GM18861 (cell line): ENCODE results near the gene COMMD9.
A peak's percentile ranks its signal among the peaks of the same experiment; 100 is the strongest.
"Not testable (repeated sequence)": the region's sequence is repeated elsewhere in the genome, so short reads cannot be mapped to it uniquely, and the experiment has no call there.

Source experiments
- ATAC-seq: cut with Tn5 transposase; IDR thresholded peaks from one replicate; pipeline ENCODE4 v1.9.1; 2021; ENCODE audit not compliant: unreplicated experiment

The COMMD9 gene

DNA sequence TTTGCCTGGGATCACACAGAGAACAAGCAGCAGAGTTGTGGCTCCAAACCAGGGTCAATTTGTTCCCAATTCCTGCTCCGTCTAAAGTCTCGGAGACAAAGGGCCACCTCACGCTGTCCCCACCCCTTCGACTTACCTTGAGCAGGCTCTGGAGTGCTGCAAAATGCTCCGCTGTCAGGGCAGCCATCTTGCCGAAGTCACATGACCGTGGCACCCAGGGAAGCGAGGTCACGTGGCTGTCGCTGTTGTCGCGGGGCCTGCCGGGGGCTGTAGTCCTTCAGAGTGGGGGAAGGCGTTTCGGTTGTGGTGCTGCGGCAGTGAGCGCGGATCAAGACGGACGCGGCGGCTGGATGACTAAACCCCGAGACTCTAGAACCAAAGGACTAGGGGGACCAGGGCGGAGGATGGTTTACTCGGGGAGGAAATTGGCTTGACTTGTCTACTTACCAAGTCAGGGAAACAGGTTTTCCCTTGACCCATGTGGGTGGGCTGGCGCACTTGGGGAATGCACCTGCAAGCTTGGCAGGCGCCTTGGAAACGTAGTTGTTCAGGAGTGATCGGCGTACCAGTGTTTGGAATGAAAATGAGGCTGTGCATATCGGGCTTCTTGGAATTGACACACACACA, at the start of gene COMMD9:
TSS of gene COMMD9 (minus strand) at position 199 of the 627 bp plus-strand sequence. CDS start at position 187, 12 bp downstream.
- peak; percentile 96 for ATAC-seq

- peak; percentile 51 for ATAC-seq
These were observed 44.7 kb upstream of the COMMD9 start for GRCh38 chr11:36333897-36334296.

DNA sequence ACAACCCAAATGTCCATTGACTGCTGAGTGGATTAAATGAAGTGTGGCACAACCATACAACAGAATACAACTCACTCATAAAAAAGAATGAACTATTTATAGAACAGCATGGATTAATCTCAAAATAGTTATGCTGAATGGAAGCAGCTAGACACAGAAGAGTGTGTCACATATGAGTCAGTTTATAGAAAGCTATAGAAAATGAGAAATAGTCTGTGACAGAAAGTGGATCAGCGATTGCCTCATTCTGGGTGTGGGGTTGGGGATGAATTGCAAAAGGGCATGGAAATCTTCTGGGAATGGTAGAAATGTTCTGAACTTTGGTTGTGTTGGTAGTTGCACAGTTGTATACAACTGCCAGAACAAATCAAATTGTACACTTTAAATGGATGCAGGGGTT, 44.2 kb upstream of the COMMD9 start:
- no peak for ATAC-seq

DNA sequence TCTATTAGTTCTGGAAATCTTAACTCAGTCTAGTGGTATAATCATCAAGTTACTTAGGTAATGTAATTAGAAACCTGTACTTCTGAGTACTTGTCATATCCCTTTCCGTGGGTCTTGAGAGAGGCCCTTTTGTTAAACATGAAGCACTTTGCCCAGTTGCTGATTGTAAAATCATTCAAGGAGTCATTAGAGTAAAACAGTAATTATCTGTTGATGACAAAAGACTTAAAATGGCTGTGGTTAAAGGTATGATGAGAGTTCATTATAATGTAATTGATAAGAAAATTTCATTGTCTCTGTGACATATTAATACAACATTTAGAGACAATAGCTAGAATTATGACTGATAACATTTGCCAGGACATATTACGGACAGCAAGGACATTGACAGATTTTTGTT, 41.2 kb upstream of the COMMD9 start:
- no peak for ATAC-seq

DNA sequence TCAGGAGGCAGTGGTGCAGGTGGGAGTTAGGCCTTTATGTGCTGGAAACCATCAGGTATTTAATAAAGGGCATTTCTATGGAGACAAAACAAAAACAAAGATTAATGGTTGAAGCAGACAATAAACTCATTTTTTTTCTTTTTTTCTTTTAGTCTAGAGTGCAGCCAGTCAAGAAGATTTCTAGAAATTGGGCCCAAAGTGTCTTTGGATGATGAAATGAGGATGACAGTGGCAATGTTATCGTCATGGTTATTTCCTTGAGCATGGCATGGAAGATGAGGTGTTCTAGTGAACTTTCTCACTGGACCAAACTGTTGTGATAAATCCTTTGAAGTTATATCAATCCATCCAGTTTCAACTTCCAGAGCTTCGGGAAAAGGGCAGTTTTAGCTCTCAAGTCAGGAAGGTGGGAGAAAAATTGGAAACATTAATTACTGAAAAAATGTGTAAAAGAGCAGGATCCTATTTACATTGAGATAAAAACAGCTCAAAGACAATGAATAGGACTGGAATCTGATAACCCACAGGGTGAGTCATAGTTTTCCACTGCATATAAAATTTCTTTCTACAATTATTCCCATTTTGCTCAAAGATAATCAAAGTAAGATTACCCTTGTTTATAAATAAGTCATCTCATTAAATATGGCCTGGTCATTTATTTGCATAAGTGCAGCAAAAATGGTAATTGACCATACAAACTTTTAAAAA, 39.9 kb upstream of the COMMD9 start:
- no peak for ATAC-seq

- peak; percentile 77 for ATAC-seq
These were observed 37.5 kb upstream of the COMMD9 start for GRCh38 chr11:36326524-36327419.

GRCh38 chr11:36325403-36325802, 36.2 kb upstream of the COMMD9 start:
- not testable (repeated sequence) for ATAC-seq

DNA sequence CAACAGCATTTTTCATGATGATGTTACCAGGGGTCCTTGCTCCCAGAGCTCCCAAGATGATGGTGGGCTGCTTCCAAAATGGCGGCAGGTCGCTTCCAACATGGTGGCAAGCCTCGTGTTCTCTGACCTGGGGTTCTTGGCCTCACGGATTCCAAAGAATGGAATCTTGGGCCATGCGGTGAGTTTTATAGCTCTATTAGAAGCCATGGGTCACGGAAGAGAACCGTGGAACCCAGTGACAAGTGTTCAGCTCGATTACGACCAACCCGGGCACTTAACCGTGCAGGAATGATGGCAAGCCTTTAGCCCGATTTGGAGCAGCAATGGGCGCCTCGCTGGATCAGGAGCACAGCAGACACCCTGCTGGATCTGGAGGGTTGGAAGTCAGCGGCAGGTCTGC, 35.7 kb upstream of the COMMD9 start:
- ATAC-seq: not testable (repeated sequence)

DNA sequence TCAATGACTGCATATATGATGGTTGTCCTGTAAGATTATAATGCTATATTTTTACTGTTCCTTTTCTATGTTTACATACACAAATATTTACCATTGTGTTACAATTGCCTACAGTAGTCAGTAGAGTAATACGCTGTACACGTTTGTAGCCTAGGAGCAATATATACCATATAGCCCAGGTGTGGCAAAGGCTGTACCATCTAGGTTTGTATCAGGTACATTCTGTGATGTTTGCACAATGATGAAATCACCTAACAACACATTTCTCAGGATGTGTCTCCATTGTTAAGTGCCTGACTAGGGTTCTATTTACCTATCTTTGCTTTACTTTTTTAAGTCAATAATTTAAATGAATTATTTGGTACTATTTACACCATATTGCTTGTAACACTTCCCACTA, 28.8 kb upstream of the COMMD9 start:
- no peak for ATAC-seq

GRCh38 chr11:36316049-36316448, 26.8 kb upstream of the COMMD9 start:
- ATAC-seq: no peak

DNA sequence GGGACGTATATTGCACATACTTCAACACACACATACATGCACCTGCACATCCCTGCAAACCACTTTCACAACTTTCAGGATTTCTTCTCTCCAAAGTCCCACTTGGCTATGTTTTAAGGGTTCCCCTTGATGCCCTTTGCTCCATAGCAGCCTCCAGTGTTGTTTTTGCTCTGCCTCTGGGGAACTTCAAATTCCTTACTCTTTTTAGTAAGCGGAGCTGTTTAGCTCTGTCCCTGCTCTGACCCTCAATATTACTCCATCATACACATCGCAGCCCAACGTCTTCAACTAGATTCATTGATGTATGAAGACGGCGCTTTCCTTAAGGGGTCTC, 25.2 kb upstream of the COMMD9 start:
- no peak for ATAC-seq

GRCh38 chr11:36313750-36314433, 24.7 kb upstream of the COMMD9 start:
- peak; percentile 79 for ATAC-seq

DNA sequence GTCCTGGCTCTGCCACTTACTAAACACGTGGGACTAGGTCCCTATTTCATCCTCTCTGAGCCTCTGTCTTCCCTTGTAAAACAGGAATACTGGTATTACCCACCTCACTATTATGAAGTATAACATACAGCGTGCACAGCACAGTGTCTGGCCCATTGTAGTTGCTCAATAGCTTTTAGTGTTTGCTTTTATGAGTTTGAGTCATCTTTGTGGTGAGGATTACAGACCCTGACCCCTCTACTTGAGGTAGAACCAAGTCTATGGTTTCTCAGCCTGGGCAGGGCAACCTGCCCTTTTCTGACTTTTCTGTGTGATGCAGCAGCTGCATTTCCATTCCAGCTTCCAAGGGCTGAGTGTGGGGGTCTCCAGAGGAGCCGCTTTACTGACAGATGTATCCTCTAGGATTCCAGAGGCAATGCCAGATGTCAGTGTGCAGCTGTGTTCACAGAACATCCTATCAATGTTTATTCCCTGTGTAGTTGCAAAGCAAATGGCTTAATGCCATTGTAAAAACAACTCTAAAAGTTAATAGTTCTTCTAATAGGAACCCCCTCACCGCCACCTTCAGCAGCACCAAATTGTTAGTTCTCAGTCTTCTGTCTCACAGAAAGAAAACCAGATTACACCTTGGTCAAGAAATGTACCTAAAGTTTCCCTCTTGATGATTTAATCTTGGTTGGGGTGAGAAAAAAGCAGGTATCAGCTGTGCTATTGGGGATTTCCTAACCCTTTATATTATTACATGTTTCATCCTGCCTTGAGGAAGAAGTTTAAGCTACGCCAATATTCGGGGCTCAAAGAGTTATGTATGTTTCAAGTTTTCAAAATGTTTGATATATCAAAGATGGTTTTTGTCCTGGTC, 23.6 kb upstream of the COMMD9 start:
- no peak for ATAC-seq

GRCh38 chr11:36311926-36312595, 22.8 kb upstream of the COMMD9 start:
- no peak for ATAC-seq

GRCh38 chr11:36309779-36310178, 20.6 kb upstream of the COMMD9 start:
- no peak for ATAC-seq

- ATAC-seq: no peak
These were observed 19.4 kb upstream of the COMMD9 start for GRCh38 chr11:36308577-36308976.

DNA sequence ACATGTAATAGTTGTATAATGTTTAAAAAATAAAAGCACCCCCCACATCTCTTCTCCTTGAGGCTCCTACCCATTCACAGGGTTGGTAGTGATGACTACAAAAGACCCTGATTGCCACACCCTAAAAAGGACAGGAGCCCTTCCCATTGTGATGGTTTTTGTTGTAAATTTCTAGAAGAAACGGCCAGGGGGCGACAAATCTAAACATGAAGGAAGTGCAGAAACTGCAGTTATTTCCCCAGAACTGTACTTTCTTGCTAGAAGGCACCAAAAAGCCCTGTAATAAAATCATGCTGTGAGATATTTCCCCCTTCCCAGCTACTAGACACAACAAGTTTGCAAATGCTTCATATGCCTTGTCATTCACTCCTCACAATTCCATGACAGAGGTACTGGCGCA, 17.7 kb upstream of the COMMD9 start:
- no peak for ATAC-seq

GRCh38 chr11:36305047-36305446, 15.8 kb upstream of the COMMD9 start:
- no peak for ATAC-seq

DNA sequence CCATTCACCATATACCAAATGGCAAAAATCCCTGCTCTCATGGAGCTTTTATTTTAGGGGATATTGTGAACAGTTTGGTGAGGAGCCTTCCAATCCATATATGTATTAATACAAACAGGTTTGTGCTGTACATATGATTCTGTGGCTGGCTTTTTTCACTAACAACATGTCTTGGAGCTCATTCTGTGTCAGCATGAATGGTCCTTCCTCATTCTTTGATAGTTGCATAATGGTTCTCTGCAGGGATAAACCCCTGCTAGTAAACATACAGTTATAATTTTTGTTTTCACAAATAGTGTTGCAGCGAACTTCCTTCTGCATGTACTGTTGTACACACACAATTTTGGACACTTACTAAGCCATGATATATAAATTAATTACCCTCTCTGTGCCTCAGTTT, 15.1 kb upstream of the COMMD9 start:
- no peak for ATAC-seq

DNA sequence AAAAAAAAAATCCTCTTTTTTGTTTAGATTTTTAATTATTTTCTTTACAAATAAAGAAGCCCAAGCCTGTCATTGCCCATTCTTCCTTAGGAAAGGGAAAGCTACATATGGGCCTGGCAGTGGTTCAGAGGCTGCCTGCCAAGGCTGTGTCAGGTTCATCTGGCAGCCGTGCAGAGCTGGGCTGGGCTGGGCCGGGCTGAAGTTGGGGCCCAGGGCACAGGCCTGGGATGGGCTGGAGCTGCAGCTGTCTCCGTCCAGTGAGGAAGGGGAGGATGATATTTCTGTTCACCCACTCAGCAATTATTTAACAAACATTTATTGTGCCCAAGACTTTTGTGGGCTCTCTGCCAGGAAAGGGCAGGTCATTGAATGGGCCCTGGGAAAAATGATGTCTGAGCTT, 11.4 kb upstream of the COMMD9 start:
- ATAC-seq: no peak
